H1 (cell line): ENCODE data around the gene POLR3GL. TPM values are rescaled to one million over a fixed set of nuclear protein-coding genes. Genes with fewer than 3 reads are reported as not detected.

ENCODE experiments used
- CTCF ChIA-PET: fragments of 300-600 bp; sonication (Branson Sonifier 250); formaldehyde crosslinking; loops from one replicate; lab custom pipeline; 2021; ENCODE audit not compliant: partially characterized antibody; lab: Charles Lee
- POLR2A ChIA-PET: fragments of 300-600 bp; sonication (Branson Sonifier 250); formaldehyde crosslinking; loops from one replicate; lab custom pipeline; 2021; ENCODE audit warnings: inconsistent platforms; ENCODE audit not compliant: partially characterized antibody; lab: Charles Lee
- DNase-seq, 2 experiments: peaks; one replicate each; pipeline versions ENCODE4 v3.0.0 to v3.0.0-alpha.2; 2010 to 2022; ENCODE audit warnings: low spot score in 2 of 2, low read depth in 1 of 2, mixed read lengths in 1 of 2
- FAIRE-seq: peaks from 2 replicates; lab custom pipeline; 2011; peaks lifted over from hg19 to GRCh38; lab: Jason Lieb, UNC
- H2AFZ ChIP-seq: 2 replicates; pipeline ENCODE4 v1.8.1; 2012; ENCODE audit warnings: low read length, inconsistent platforms
- H2AK5ac ChIP-seq: 2 replicates; pipeline ENCODE4 v1.6.1; 2013; ENCODE audit warnings: low read depth, low read length
- H2BK120ac ChIP-seq: replicated peaks from 2 replicates; pipeline ENCODE3; 2013; ENCODE audit warnings: low read depth, low read length, inconsistent platforms
- H2BK12ac ChIP-seq: 2 replicates; pipeline ENCODE4 v1.6.1; 2013; ENCODE audit warnings: low read depth, low read length
- H2BK15ac ChIP-seq: 2 replicates; pipeline ENCODE4 v1.6.1; 2013; ENCODE audit warnings: low read length
- H2BK20ac ChIP-seq: 2 replicates; pipeline ENCODE4 v1.6.1; 2013; ENCODE audit warnings: low read length
- H2BK5ac ChIP-seq: 2 replicates; pipeline ENCODE4 v1.6.1; 2013; ENCODE audit warnings: low read depth, low read length
- H3K14ac ChIP-seq: 2 replicates; pipeline ENCODE4 v1.6.1; 2013; ENCODE audit warnings: inconsistent platforms; ENCODE audit not compliant: insufficient read length
- H3K18ac ChIP-seq: 2 replicates; pipeline ENCODE4 v1.6.1; 2013; ENCODE audit warnings: low read length; ENCODE audit errors: extremely low read depth
- H3K23ac ChIP-seq: 2 replicates; pipeline ENCODE4 v1.6.1; 2013; ENCODE audit warnings: inconsistent platforms; ENCODE audit not compliant: insufficient read length
- H3K23me2 ChIP-seq: 2 replicates; pipeline ENCODE4 v1.6.1; 2013; ENCODE audit warnings: low read depth, low read length
- H3K27ac ChIP-seq: 2 replicates; pipeline ENCODE4 v1.6.1; 2011; ENCODE audit warnings: low read depth, low read length, inconsistent platforms
- H3K27me3 ChIP-seq, 4 experiments: replicated peaks in 1 of 4; 1 replicate in 1 of 4; 2 replicates in 3 of 4; pipeline versions ENCODE4 v1.6.1 to v1.8.1; 2011 to 2013; ENCODE audit warnings: low read length in 3 of 4, mild to moderate bottlenecking in 3 of 4, inconsistent platforms in 2 of 4, mixed read lengths in 2 of 4, moderate library complexity in 1 of 4; ENCODE audit not compliant: control insufficient read depth in 3 of 4, insufficient read depth in 3 of 4; ENCODE audit errors: extremely low read depth in 1 of 4
- H3K36me3 ChIP-seq, 4 experiments: 2 replicates each; pipeline versions ENCODE4 v1.6.1 to v1.8.1; 2011 to 2013; ENCODE audit warnings: mild to moderate bottlenecking in 4 of 4, low read length in 3 of 4, moderate library complexity in 2 of 4, control low read depth in 1 of 4, inconsistent platforms in 1 of 4; ENCODE audit not compliant: insufficient read depth in 4 of 4, control insufficient read depth in 2 of 4
- H3K4ac ChIP-seq: replicated peaks from 2 replicates; pipeline ENCODE3; 2013; ENCODE audit warnings: low read length, low read depth, mixed read lengths, inconsistent platforms; ENCODE audit not compliant: insufficient read length
- H3K4me1 ChIP-seq, 4 experiments: replicated peaks in 1 of 4; 1 replicate in 1 of 4; 2 replicates in 3 of 4; pipeline versions ENCODE4 v1.6.1 to v1.8.1; 2011 to 2013; ENCODE audit warnings: low read length in 3 of 4, inconsistent platforms in 2 of 4, mixed read lengths in 1 of 4; ENCODE audit not compliant: insufficient read depth in 4 of 4, control insufficient read depth in 3 of 4
- H3K4me2 ChIP-seq, 2 experiments: 2 replicates each; pipeline versions ENCODE4 v1.6.1 to v1.8.1; 2011 to 2013; ENCODE audit warnings: low read depth in 2 of 2, low read length in 2 of 2, control low read depth in 1 of 2, inconsistent platforms in 1 of 2, mild to moderate bottlenecking in 1 of 2; ENCODE audit not compliant: insufficient read depth in 1 of 2
- H3K4me3 ChIP-seq, 4 experiments: fragments of 200-600, 300-600 bp in 1 of 4; sonication (generic), shearing (Covaris generic), sonication (Bioruptor Twin) in 1 of 4; 2 replicates each; pipeline versions ENCODE4 v1.5.1 to v1.8.1; 2011 to 2016; ENCODE audit warnings: low read length in 4 of 4, low read depth in 3 of 4, control low read depth in 2 of 4, inconsistent platforms in 2 of 4, mild to moderate bottlenecking in 2 of 4, mixed read lengths in 1 of 4, moderate library complexity in 1 of 4; ENCODE audit not compliant: insufficient read depth in 2 of 4; ENCODE audit errors: extremely low read depth in 1 of 4
- H3K56ac ChIP-seq: replicated peaks from 2 replicates; pipeline ENCODE3; 2013; ENCODE audit warnings: low read depth, mild to moderate bottlenecking, mixed read lengths, low read length, inconsistent platforms; ENCODE audit not compliant: insufficient read length
- H3K79me1 ChIP-seq: 2 replicates; pipeline ENCODE4 v1.6.1; 2013; ENCODE audit warnings: low read depth, low read length, control low read depth
- H3K79me2 ChIP-seq, 2 experiments: 2 replicates each; pipeline versions ENCODE4 v1.6.1 to v1.8.1; 2012 to 2013; ENCODE audit warnings: low read length in 2 of 2, mild to moderate bottlenecking in 2 of 2, inconsistent platforms in 1 of 2; ENCODE audit not compliant: insufficient read depth in 2 of 2, control insufficient read depth in 1 of 2
- H3K9ac ChIP-seq, 4 experiments: replicated peaks in 1 of 4; 1 replicate in 1 of 4; 2 replicates in 3 of 4; pipeline versions ENCODE4 v1.6.1 to v1.8.1; 2011 to 2013; ENCODE audit warnings: low read depth in 3 of 4, low read length in 3 of 4, control low read depth in 2 of 4, mild to moderate bottlenecking in 2 of 4, moderate library complexity in 2 of 4, inconsistent platforms in 1 of 4; ENCODE audit errors: extremely low read depth in 1 of 4
- H3K9me3 ChIP-seq, 2 experiments: 2 replicates each; pipeline versions ENCODE4 v1.6.1 to v1.8.1; 2012 to 2013; ENCODE audit warnings: mild to moderate bottlenecking in 2 of 2, moderate library complexity in 2 of 2, control low read depth in 1 of 2, inconsistent platforms in 1 of 2, low read depth in 1 of 2, low read length in 1 of 2, mixed read lengths in 1 of 2; ENCODE audit not compliant: insufficient read depth in 2 of 2
- H4K20me1 ChIP-seq, 2 experiments: replicated peaks in 1 of 2; 2 replicates each; pipeline versions ENCODE3 to v1.8.1; 2011 to 2013; ENCODE audit warnings: inconsistent platforms in 2 of 2, low read length in 2 of 2, mild to moderate bottlenecking in 1 of 2; ENCODE audit not compliant: insufficient read depth in 2 of 2, control insufficient read depth in 1 of 2
- H4K5ac ChIP-seq: 2 replicates; pipeline ENCODE4 v1.6.1; 2013; ENCODE audit warnings: low read length, low read depth, mixed read lengths, inconsistent platforms; ENCODE audit not compliant: insufficient read length
- H4K8ac ChIP-seq: 2 replicates; pipeline ENCODE4 v1.8.0; 2013; ENCODE audit warnings: mild to moderate bottlenecking, moderate library complexity, low read length, inconsistent platforms; ENCODE audit not compliant: insufficient read depth; ENCODE audit errors: extremely low read depth
- H4K91ac ChIP-seq: replicated peaks from 2 replicates; pipeline ENCODE3; 2013; ENCODE audit warnings: low read length, mixed read lengths, inconsistent platforms; ENCODE audit not compliant: insufficient read length
- ATF2 ChIP-seq: IDR thresholded peaks from 2 replicates; pipeline ENCODE4 v1.6.1; 2012; ENCODE audit warnings: low read length, inconsistent platforms
- BACH1 ChIP-seq: IDR thresholded peaks from 2 replicates; pipeline ENCODE4 v1.6.1; 2012; ENCODE audit warnings: low read length, improper control_type of control experiment
- EZH2 ChIP-seq: fragments of 200-600 bp; sonication (generic); IDR thresholded peaks from 2 replicates; pipeline ENCODE4 v1.7.1; 2012; ENCODE audit warnings: low read depth, mild to moderate bottlenecking, moderate library complexity, low read length, inconsistent platforms; ENCODE audit not compliant: severe bottlenecking
- GABPA ChIP-seq: IDR thresholded peaks from 2 replicates; pipeline ENCODE4 v1.6.1; 2011; ENCODE audit warnings: mild to moderate bottlenecking, low read length, moderate library complexity, borderline replicate concordance; ENCODE audit not compliant: insufficient read depth
- HDAC2 ChIP-seq, 2 experiments: fragments of 300-600 bp in 1 of 2; sonication (generic) in 1 of 2; IDR thresholded peaks; 2 replicates each; pipeline ENCODE4 v1.6.1; 2011 to 2012; ENCODE audit warnings: low read depth in 2 of 2, low read length in 2 of 2, mild to moderate bottlenecking in 2 of 2, moderate library complexity in 2 of 2, borderline replicate concordance in 1 of 2, inconsistent platforms in 1 of 2
- NANOG ChIP-seq: IDR thresholded peaks from 2 replicates; pipeline ENCODE4 v1.6.1; 2011; ENCODE audit warnings: low read length, low read depth, mild to moderate bottlenecking, inconsistent platforms; ENCODE audit not compliant: insufficient read depth, poor library complexity, severe bottlenecking
- SIRT6 ChIP-seq: IDR thresholded peaks from one replicate; pipeline ENCODE4 v1.7.1; 2012; ENCODE audit warnings: low read length, inconsistent platforms
- SIX5 ChIP-seq: IDR thresholded peaks from 2 replicates; pipeline ENCODE4 v1.6.1; 2011; ENCODE audit warnings: mild to moderate bottlenecking, low read depth, low read length
- SUZ12 ChIP-seq: fragments of 200-600 bp; sonication (generic); IDR thresholded peaks from 2 replicates; pipeline ENCODE4 v1.6.1; 2012; ENCODE audit warnings: mild to moderate bottlenecking, inconsistent platforms, low read length, moderate library complexity, mixed read lengths
- USF2 ChIP-seq: IDR thresholded peaks from 2 replicates; pipeline ENCODE4 v1.6.1; 2011; ENCODE audit warnings: low read length, improper control_type of control experiment
- WGBS, 2 experiments: shearing (Covaris generic) in 1 of 2; methylation state at CpG; one replicate each; pipeline versions ENCODE4 v1.1.6 to v1.1.7; 2013 to 2015; ENCODE audit warnings: low lambda C conversion rate in 2 of 2, mixed read lengths in 2 of 2, inconsistent platforms in 1 of 2, low coverage in 1 of 2, missing lambda C conversion rate in 1 of 2; ENCODE audit not compliant: insufficient replicate concordance in 2 of 2, insufficient coverage in 1 of 2, insufficient read length in 1 of 2; ENCODE audit errors: extremely low coverage in 1 of 2, missing lambda C conversion rate in 1 of 2; 5-methylcytosine and 5-hydroxymethylcytosine counted together
- polyA plus RNA-seq, 7 experiments: library from polyadenylated mRNA; depleted of rRNA in 3 of 7; stranded (reverse) in 5 of 7; unstranded in 2 of 7; fragments of >200 nt in 5 of 7; fragments of 200-250 nt in 2 of 7; gene quantifications; 1 replicate in 5 of 7; 2 replicates in 1 of 7; 4 replicates in 1 of 7; pipeline versions ENCODE4 v1.2.1 to v1.2.3, GENCODE V29; 2011 to 2013; ENCODE audit warnings: missing spikeins in 2 of 7, mixed read lengths in 2 of 7
- total RNA-seq: library from RNA; stranded (reverse); fragmentation: NEBNext Ultra II Directional; extraction: Animal tissue kit (Norgen Biotek cat#: 25700); gene quantifications from 2 replicates; pipeline ENCODE4 v1.2.1, GENCODE V29; 2021

Gene POLR3GL
- total and polyA plus RNA-seq, 2 of the 8 experiments (the other 6 are each of a cell fraction or from before 2014, with no cell fraction given) = 3.1 to 3.9 TPM

GRCh38 chr1:145946477-145946986 is 18.0 kb upstream of the POLR3GL start:
- no peaks in the 10 kb centered on the region for H3K9me3 ChIP-seq
- H2BK15ac ChIP-seq = no peak overlapping the region
- H3K56ac ChIP-seq = no peak overlapping the region
- H3K27ac ChIP-seq = no peak overlapping the region
- no peak overlapping the region for H2BK12ac ChIP-seq
- FAIRE-seq (no peak), DNase-seq (no peak)
- H4K8ac ChIP-seq = no peak overlapping the region
- H3K36me3 ChIP-seq = no peaks in the 10 kb centered on the region
- H2AFZ ChIP-seq = no peak overlapping the region
- H3K79me1 ChIP-seq = no peaks in the 10 kb centered on the region
- H2BK120ac ChIP-seq = no peak overlapping the region
- ChIA-PET CTCF (interaction anchor here (3.3 kb wide), 1 partner anchor 13 kb away, joined by 10 read pairs; no protein-coding TSS in a partner anchor), POLR2A (interaction anchor here (2.8 kb wide), 1 partner anchor 19 kb away, joined by 11 read pairs; the partner anchor contains the start of gene RBM8A)
- no peak overlapping the region for H3K23ac ChIP-seq
- no peaks in the 10 kb centered on the region for H4K20me1 ChIP-seq
- no peak overlapping the region for H4K5ac ChIP-seq
- H2BK5ac ChIP-seq = no peak overlapping the region
- no peak overlapping the region for H3K14ac ChIP-seq
- H3K4me2 ChIP-seq = no peak overlapping the region
- no peaks in the 10 kb centered on the region for H3K23me2 ChIP-seq
- no peak overlapping the region for H3K9ac ChIP-seq
- no peaks in the 10 kb centered on the region for H3K79me2 ChIP-seq
- H4K91ac ChIP-seq = no peak overlapping the region
- no peak overlapping the region for H2BK20ac ChIP-seq
- H3K27me3 ChIP-seq = no peaks in the 10 kb centered on the region
- H3K4me3 ChIP-seq = no peak overlapping the region
- WGBS, 2 experiments = 80% methylated on average over 4 of the region's 4 CpGs; no CpG with 5 or more reads in 1 of the 2 experiments
- no peak overlapping the region for H2AK5ac ChIP-seq
- H3K4me1 ChIP-seq = peaks cover 0 to 8% (median 2%) of the 10 kb centered on the region in 4 experiments; a peak in 4 of 7 replicates
- no peak overlapping the region for H3K4ac ChIP-seq
- no peak overlapping the region for H3K18ac ChIP-seq
- TF ChIP-seq SUZ12 (no peak), GABPA (no peak), USF2 (no peak), NANOG (no peak), HDAC2 (IDR thresholded peaks at IDR 0.05; ENCODE audit: borderline replicate concordance in 1 of 2, low read depth in 2 of 2, low read length in 2 of 2) (no peak), SIX5 (no peak), ATF2 (no peak), EZH2 (no peak), BACH1 (no peak), SIRT6 (no peak)
